PFSK-1 (cell line): ENCODE data around the gene SETDB2.

Experiments used
- FOXP2 ChIP-seq: optimal IDR thresholded peaks from 2 replicates; pipeline ENCODE3; 2011; ENCODE audit warnings: borderline replicate concordance, control low read depth, inconsistent platforms; ENCODE audit not compliant: insufficient read depth; ENCODE audit errors: extremely low read length, extremely low read depth
- POLR2AphosphoS5 ChIP-seq: IDR thresholded peaks from 2 replicates; pipeline ENCODE4 v1.6.1; 2012; ENCODE audit warnings: low read depth, mild to moderate bottlenecking, control low read depth, low read length, moderate library complexity
- SIN3A ChIP-seq: IDR thresholded peaks from 2 replicates; pipeline ENCODE4 v1.6.1; 2012; ENCODE audit warnings: mild to moderate bottlenecking, low read length, moderate library complexity, borderline replicate concordance; ENCODE audit not compliant: insufficient read depth
- TAF1 ChIP-seq: IDR thresholded peaks from 2 replicates; pipeline ENCODE4 v1.6.1; 2012; ENCODE audit warnings: low read length, control low read depth, borderline replicate concordance; ENCODE audit not compliant: insufficient read depth
- TF ChIP-seq, protein P1 (sequence below), 2 experiments: IDR thresholded peaks; 2 replicates each; pipeline versions ENCODE4 v1.6.1 to v1.8.0; 2011 to 2012; ENCODE audit warnings: low read depth in 2 of 2, low read length in 2 of 2, control low read depth in 1 of 2, inconsistent platforms in 1 of 2, mild to moderate bottlenecking in 1 of 2, moderate library complexity in 1 of 2; ENCODE audit not compliant: insufficient read depth in 1 of 2

DNA sequence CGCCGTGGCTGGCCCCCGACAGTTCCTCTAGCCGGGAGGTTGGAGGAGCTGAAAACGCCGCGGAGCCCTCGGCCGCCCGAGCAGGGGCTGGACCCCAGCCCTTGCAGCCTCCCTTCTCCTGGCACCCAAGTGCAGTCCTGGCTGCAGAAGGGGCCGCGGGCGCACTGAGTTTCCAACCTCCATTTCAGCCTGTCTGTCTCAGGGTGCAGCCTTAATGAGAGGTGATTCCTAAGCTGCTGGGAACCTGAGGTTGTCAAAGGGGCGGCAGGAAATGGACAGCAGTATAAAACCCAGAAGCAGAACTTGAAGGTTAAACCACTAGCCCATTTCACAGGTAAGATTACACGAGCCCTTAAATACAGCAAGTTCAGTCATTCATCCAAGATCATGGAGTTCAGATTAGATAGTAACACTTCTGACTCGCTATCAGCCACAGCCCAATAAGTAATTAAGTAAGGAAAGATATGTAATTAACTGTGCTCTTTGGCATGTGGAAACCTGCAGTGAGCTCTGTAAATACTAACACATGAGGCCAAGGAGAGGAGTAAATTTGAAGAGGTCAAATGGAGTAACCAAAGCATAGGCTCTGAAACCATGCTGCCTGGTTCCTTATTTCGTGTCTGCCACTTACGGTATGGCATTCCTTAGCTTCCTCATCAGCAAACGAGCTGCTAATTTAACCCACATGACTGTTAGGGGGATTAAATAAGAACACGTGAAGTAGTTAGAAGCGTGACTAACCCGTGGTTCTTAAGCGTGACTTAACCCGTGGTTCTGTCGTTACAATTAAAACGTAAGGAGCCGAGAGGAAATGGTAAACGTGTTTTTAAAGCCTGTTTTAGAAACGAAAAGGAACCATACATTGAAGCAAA lies 686 bp downstream of the SETDB2 start:
- no peak for TF ChIP-seq POLR2AphosphoS5
- TF ChIP-seq, protein P1, sequence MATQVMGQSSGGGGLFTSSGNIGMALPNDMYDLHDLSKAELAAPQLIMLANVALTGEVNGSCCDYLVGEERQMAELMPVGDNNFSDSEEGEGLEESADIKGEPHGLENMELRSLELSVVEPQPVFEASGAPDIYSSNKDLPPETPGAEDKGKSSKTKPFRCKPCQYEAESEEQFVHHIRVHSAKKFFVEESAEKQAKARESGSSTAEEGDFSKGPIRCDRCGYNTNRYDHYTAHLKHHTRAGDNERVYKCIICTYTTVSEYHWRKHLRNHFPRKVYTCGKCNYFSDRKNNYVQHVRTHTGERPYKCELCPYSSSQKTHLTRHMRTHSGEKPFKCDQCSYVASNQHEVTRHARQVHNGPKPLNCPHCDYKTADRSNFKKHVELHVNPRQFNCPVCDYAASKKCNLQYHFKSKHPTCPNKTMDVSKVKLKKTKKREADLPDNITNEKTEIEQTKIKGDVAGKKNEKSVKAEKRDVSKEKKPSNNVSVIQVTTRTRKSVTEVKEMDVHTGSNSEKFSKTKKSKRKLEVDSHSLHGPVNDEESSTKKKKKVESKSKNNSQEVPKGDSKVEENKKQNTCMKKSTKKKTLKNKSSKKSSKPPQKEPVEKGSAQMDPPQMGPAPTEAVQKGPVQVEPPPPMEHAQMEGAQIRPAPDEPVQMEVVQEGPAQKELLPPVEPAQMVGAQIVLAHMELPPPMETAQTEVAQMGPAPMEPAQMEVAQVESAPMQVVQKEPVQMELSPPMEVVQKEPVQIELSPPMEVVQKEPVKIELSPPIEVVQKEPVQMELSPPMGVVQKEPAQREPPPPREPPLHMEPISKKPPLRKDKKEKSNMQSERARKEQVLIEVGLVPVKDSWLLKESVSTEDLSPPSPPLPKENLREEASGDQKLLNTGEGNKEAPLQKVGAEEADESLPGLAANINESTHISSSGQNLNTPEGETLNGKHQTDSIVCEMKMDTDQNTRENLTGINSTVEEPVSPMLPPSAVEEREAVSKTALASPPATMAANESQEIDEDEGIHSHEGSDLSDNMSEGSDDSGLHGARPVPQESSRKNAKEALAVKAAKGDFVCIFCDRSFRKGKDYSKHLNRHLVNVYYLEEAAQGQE (IDR thresholded peaks at IDR 0.05; ENCODE audit: insufficient read depth in 1 of 2, low read depth in 2 of 2, low read length in 2 of 2) = 0 out of 4 replicates have a peak, but pooled peaks of 1 of the 2 experiments have one; percentile 9
- peak; percentile 47; the same call in 1 of the 2 replicates for TF ChIP-seq TAF1
- no peak for TF ChIP-seq FOXP2
- TF ChIP-seq SIN3A = no peak
